ENCODE results near the gene EZH2.

EZH2 gene

DNA sequence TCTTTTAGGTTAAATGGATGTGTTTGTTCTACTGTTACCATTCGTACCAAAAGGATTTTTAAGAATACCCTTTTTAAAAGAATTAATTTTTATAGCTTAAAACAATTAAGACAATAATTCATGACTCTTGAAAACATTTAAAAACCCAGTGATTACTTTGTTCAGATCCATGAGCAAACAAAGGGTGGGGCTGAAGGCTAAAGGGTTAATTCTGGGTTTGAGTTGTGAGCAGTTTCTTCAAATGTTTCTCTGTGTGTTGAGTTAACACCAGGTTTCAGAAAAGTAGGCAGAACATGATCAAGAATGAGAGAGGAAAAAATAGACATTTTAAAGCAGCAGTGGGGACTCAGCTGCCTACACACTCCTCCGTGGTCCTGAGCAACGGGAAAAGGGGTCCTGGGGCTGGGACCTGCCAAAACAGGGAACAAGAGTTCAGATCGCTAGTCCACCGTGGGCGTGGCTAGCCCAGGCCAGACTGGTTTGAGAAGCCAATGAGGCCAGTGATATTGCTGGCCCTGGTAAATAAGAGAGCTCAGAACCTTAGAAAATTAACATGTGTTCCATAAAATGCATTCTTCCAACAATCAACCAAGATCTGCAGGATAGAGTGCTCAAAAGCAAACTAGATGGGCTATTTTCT, 14.9 kb upstream of the EZH2 start:
- no peak for DNase-seq

DNA sequence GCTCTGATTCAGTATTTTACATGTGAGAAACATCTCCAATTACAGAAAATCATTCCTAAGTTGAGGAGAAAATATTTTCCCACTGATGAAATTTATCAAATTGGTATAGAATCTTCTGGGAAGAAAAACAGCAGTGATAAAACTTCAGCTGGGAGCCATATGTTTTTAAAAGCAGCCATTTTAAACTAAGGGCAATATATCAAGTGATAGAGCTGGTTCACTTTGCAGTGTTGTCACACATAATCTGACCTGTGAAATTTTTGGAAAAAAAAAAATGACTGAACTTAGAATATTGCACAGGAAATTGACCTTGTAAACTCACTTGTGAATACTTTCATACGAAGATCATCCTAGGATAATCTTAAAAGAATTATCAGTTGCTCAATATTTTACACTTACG, 10.5 kb upstream of the EZH2 start:
- DNase-seq, result no peak

DNA sequence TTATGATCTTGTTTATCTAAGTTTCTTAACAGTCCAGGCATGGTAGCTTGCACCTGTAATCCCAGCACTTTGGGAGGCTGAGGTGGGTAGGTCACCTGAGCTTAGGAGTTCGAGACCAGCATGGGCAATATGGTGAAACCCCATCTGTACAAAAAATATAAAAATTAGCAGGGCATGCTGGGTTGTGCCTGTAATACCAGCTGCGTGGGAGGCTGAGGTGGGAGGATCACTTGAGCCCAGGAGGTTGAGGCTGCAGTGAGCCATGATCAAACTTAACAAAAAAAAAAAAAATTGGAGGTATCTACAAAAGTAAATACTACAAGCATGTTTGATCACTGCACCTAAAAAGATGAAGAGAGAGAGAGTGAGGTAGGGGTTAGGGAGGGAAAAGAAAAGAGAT, 9.0 kb upstream of the EZH2 start:
- DNase-seq, result no peak

DNA sequence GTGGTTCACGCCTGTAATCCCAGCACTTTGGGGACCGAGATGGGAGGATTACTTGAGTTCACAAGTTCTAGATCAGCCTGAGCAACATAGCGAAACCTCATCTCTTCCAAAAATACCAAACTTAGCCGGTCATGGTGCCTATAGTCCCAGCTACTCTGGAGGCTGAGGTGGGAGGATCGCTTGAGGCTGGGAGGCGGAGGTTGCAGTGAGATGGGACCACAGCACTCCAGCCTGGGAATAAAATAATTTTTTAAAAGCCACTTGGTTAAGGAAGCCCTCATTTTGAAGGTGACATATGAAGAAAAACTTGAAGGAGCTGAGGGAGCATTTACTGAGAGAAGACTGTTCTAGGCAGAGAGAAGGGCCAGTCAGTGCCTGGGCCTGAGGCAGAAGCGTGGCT, 4.2 kb upstream of the EZH2 start:
- DNase-seq, result no peak

DNA sequence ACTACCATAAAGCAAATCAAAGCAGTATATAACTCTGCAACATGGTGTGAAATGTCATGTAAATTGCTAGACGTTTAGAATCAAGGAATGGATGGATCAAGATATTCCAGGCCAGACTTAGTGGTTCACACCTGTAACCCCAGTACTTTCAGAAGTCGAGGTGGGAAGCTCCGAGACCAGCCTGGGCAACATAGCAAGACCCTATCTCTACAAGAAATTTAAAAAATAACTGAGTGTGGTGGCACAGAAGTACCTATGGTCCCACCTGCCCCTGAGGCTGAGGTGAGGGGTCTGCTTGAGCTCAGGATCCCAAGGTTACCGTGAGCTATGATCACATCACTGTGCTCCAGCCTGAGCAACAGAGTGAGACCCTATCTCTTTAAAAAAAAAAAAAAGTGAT, 2.8 kb upstream of the EZH2 start:
- DNase-seq, result no peak

DNA sequence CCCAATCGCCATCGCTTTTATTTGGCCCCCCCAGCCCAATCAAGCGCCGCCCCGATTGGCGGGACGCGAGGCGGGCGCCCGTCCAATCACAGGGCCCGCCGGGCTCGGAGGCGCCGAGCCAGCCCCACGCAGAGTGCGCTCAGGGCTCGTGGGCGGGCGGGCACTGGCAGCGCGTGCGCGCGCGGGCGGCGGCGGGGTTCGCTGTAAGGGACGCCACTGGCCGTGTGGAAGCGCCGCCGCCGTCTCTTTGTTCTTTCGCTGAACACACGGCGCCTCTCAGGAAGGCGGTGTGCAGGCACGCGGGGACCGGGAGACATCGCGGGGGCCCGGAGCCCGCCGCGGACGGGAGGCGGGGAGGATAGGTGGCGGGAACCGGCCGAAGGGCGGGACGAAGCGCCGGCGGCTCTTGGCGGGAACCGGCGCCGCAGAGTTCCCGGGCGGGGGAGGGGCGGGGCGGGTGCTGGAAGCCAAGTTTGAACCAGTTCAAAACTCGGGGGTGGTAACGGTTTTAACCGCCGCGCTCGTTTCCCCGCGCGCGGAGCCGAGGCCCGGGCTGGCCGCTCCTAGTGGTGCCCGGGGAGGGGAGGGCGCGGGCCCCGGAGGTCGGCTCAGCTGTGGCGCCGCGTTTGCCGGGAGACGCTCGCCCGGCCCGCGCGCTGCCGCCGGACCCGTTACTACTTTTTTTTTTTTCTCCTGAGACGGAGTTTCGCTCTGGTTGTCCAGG, 370 bp upstream of the EZH2 start:
- peak; percentile 73 for DNase-seq

DNA sequence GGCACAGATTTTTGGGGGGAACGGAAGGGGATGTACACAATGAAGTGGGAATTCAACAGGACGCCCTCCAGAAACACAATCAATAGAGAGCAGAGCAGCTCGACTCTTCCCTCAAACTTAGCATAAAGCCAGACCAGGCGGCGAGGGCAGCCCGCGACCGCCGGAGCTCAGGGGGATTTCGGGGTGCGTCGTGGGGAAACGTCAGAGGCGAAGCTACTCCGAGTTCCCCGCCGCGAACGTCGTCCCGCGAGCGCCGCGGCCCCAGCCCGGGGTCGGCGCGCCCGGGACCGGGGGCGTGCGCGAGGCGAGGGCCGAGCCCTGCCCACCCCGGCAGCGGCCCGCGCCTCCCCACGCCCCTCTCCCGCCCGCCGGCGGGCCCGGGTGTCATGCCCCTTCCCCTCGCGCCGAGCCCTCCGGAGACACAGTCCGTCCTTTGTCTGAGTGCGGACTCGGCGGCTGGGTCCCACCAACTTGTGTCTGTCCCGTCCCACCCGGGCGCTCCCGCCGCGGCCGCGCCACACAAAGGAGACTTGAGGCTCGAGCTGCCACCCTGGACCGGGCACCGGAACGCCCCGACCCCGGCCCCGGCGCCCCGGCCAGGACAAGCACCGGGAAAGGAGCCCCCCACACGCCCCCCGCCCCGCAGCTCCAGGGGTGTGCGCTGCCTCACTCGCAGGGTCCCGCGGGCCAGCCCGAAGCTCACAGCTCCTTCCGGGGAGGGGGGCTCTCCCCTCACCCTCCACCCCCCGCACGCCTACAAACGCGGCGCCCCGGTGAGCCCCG, 634 bp downstream of the EZH2 start:
- no peak for DNase-seq

DNA sequence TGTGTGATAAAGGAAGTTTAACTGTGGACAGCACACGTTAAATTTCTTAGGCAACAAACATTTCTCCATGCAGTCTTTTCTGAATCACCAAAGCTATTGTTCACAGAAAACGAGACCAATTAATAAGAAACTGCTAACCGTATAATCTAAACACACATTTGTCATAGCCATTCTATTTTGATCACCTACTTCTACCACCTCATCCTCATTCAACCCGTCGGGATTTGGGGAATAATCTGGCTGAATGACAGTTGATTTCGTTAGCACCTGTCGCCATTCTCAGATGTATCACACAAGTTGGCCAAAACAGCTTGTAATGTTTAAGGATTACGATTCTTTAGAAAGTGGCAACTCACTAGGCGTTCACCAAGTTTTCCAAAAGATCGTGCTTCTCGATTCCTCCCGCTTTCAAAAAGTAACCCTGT, 1.2 kb downstream of the EZH2 start:
- DNase-seq, result no peak

DNA sequence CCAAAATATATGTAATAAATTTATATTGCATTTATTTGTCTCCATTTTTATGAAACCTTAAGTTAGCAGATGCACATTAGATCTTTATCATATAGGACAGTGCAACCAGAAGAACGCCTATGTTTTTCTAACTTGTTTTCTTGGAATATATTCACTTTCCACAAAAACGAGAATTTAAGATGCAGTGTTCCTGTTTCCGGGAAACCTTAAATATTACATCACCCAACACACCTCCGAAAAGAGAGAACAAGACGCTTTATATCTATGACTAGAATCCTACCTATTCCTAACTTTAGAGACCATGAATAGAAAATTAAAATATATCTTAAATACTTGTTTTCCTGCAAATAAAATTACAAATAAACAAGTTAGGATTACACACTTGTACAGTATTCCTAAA, 1.9 kb downstream of the EZH2 start:
- no peak for DNase-seq

DNA sequence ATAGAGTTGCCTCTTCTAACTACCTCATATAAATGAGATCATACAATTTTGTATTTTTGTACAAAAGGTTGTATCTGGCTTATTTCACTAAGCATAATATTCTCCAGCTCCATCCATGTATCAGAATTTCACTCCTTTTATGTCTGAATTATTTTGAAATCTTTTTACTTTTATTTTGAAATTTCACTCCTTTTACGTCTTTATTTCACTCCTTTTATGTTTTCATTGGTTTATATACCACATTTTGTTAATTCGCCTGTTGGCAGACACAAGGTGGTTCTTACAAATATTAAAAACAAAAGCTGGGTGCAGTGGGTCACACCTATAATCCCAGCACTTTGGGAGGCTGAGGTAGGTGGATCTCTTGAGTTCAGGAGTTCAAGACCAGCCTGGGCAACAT, 5.8 kb downstream of the EZH2 start:
- DNase-seq, result no peak

DNA sequence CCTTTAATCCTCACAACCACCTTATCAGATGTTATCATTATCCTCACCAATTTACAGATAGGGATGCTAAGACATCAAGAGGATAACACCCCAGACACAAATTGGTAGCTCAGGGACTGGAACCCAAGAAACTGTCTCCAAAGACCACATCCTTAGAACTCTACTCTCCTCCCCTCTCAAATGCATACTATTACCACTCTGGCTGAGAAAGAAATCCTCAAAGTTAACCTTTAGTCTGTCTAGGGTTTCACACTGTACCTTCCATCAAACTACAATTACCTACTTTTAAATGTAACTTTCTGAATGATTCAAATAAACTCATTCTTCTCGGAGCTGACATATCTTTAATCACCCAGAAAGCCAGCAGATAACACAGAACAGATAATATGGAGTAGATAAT, 6.6 kb downstream of the EZH2 start:
- no peak for DNase-seq

DNA sequence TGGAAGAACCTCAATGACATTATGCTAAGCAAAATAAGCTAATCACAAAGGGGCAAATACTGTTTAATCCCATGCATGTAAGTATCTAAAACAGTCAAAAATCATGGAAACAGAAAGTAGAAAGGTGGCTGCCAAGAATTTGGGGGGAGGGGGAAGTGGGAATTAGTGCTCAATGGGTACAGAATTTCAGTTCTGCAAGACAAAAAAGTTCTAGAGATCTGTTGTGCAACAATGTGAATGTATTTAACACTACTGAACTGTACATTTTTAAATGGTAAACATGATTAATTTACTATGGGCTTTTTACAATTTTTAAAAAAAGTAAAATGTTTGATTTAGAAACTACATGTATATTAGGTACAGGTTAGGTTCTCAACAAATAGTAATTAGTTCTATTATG, 11.9 kb downstream of the EZH2 start:
- no peak for DNase-seq

DNA sequence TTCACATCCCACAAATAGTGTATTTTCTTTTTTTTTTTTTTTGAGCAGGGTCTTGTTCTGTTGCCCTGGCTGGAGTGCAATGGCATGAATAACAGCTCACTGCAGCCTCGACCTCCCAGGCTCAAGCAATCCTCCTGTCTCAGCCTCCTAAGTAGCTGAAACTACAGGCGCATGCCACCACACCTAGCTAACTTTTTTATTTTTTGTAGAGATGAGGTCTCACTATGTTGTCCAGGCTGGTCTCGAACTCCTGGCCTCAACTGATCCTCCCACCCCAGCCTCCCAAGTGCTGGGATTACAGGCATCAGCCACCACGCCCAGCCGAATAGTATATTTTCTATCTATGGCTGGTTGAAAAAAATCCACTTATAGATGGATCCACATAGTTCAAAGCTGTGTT, 12.5 kb downstream of the EZH2 start:
- DNase-seq, result no peak

DNA sequence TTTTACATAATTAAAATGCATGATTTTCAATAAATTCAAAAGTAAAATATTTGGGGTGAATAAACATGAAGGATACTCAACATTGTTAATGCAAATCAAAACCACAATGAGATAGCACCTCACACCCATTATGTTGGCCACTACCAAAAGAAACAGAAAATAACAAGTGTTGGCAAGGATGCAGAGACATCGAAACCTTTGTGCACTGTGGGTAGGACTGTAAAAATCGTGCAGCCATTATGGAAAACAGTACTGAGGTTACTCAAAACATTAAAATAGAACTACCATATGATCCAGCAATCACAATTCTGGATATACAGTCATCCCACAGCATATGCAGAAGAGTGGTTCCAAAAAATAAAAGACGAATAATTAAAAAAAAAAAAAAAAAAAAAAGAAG, 13.1 kb downstream of the EZH2 start:
- DNase-seq, result no peak

DNA sequence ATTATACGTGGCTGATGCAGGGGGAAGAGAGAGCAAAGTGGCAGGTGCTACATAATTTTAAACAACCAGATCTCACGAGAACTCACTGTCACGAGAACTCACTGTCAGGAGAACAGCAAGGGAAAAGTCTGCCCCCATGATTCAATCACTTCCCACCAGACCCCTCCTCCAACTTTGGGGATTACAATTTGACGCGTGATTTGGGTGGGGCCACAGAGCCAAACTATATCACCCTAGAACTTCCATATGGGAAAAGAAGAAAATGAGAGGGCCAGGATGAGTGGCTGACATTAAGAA, 15.8 kb downstream of the EZH2 start:
- DNase-seq, result no peak

DNA sequence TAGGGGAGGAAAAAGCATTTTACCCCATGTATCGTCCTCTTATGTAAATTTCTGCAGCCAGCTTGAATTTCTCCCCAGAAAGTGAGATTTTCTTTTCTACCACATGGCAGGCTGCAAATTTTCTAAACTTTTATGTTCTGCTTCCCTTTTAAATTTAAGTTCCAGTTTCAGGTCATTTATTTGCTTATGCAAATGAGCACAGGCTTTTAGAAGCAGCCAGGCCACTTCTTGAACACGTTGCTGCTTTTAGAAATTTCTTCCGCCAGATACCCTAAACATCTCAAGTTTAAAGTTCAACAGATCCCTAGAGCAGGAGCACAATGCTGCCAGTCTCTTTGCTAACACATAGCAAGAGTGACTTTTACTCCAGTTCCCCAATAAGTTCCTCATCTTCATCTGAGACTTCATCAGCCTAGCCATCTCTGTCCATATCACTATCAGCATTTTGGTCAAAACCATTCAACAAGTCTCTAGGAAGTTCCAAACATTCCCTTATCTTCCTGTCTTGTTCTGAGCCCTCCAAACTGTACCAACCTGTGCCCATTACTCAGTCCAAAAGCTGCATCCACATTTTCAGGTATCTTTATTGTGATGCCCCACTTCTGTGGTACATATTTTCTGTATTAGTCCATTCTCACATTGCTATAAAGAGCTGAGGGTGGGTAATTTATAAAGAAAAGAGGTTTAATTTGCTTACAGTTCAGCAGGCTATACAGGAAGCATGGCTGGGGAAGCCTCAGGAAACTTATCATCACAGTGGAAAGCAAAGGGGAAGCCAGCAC, 16.3 kb downstream of the EZH2 start:
- no peak for DNase-seq

DNA sequence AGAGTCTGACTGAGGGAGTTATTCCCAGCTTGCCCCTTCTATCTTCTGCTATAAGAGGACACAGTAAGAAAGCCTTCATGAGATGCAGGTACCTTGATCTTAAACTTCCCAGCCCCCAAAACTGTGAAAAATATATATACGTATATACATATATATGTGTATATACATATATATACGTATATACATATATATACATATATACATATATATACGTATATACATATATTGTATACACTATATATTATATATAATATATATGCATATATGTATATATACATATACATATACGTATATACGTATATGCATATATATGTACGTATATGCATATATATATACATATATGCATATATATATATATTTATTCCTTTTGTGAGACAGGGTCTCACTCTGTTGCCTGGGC, 17.7 kb downstream of the EZH2 start:
- DNase-seq, result no peak

DNA sequence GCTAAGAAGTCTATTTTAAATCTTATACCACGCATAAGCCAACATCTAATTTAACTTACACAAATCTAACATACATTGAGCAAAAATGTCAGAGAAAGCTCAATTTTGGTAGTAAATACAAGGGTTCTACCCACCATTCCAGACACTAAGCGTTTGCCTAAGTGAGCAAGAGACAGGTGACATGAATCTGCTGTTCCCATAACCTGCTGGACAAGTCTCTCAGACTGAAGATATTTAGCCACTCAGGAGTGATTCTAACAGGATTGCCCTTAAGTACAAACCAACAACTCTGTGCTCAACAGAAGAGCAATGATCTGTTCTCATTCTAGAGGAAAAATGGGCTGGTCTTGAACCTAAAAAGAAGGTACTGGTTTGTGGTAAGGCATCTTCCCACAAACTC, 18.8 kb downstream of the EZH2 start:
- no peak for DNase-seq

DNA sequence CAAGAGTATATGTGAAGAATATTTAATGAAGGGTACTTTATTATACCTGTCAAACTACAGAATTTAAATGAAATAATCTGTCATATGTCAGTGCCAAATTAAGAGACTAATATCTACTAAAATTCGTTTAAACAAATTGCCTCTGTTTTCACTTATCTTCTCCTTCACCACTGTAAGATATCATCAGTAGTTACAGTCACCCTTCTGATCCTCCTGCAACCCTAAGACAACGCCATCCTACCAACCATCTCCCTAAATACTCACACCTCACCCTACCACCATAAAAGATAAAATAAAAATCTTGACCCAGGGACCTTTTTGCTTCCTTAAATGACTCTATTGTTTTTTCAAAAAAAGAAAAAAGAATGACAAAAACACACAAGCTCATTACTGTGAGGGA, 20.8 kb downstream of the EZH2 start:
- DNase-seq, result no peak

DNA sequence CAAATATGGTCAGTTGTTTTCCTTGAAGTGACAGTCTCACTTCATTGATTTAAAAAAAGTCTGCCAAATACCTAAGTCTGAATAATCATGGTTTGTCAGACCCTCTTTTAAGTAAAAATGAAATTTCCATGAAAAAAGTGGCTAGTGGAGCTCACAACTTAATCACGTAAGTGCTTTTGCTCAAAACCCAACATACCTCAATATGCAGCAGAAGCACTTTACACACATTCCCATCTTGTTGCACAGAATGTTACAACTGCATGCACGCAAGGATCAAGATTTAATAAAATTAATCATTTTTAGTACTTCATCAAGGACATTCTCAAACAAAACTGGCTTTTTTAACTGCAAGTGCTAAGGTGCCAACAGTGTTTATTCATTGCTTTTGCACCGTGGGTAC, 21.6 kb downstream of the EZH2 start:
- DNase-seq, result no peak

DNA sequence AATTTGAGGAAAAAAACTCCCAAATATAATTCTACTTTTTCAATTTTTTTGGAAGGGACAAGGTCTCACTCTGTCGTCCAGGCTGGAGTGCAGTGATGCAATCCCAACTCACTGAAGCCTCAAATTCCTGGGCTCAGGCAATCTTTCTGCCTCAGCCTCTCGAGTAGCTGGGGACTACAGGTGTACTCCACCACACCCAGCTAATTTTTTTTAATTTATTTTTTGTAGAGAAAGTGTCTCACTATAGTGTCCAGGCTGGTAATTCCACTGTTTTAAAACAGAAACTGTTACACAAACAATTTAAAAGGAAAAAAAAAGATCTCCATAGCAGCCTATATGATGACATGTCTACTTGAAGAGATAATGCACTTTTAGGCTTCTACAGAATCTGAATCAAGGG, 25.6 kb downstream of the EZH2 start:
- no peak for DNase-seq

DNA sequence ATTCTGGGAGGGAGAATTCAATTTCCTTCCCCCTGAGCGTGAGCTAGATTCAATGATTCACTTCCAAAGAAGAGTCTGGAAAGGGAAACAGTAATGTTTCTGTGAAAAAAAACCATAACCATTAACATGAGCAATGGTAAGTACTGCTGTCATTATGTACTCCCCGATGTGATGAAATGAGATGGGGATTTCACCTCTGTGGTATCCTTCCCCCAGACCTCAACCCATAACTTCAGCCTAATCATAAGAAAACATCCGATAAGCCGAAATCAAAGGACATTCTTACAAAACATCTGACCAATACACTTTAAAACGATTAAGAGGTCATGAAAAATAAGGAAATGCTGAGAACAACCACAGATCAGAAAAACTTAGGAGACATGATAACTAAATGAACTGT, 27.2 kb downstream of the EZH2 start:
- DNase-seq, result no peak

DNA sequence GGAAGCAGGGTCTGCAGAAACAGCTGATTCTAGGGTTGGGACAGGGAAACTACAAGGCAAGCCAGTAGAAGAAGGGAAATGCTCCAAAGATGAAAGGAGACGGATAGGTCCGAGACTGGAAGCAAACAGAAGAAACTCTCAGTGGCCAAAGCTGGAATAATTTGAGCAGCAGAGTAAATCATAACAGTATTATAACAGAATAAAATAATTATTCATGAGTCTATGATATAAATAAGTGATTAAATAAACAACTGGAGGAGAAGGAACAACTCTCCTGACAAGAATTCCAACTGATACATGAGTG, 27.6 kb downstream of the EZH2 start:
- DNase-seq, result no peak

DNA sequence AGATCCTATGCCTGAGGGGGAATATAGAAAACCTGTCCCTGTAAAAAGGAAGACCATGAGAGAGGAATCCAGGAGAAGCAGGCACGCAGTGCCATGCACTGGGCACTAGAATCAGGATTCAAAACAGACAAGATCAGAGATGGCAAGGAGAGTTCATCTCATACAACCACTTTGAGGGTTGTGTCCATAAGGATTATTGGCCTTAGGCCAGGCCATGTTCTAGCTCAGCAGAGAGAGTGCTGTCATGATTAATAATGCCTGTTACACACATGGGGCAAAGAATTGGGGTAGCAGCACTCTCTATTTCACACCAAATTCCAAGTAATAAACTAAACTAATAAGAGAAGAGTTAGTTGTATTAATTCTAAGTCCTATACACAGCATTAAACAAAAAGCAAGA, 29.1 kb downstream of the EZH2 start:
- DNase-seq, result no peak
